HepG2 (cell line): ENCODE results near the gene SPINDOC. TPM values are rescaled to one million over a fixed set of nuclear protein-coding genes. Genes with fewer than 3 reads are reported as not detected.

ENCODE experiments used
- ATAC-seq: fragments of 200-7000 bp; cut with Tn5 transposase; 3 replicates; pipeline ENCODE4 v1.9.1; 2020; ENCODE audit warnings: mild to moderate bottlenecking, moderate library complexity
- BruUV-seq: library from RNA; stranded (reverse); fragments of 400-500 nt; replicated peaks from 2 replicates; lab custom pipeline; 2021; lab: Mats Ljungman, UMichigan
- CTCF ChIA-PET: fragments of 300-600 bp; formaldehyde crosslinking; extraction: SDS; loops from one replicate; lab custom pipeline; 2021; ENCODE audit warnings: low total read pairs, inconsistent platforms, low intra/inter-chr PET ratio; lab: Yijun Ruan, JAX
- POLR2A ChIA-PET: fragments of 350-600 bp; sonication (Branson Sonifier 250); formaldehyde crosslinking; loops from one replicate; lab custom pipeline; 2020; ENCODE audit warnings: antibody characterized with exemption, inconsistent platforms; lab: Yijun Ruan, JAX
- DNase-seq: peaks from one replicate; pipeline ENCODE4 v3.0.0-alpha.2; 2015; ENCODE audit warnings: low spot score
- FAIRE-seq: peaks from 3 replicates; lab custom pipeline; 2011; peaks lifted over from hg19 to GRCh38; lab: Jason Lieb, UNC
- H2AFZ ChIP-seq: one replicate; pipeline ENCODE4 v1.6.1; 2011; ENCODE audit warnings: low read length, inconsistent platforms
- H3K27ac ChIP-seq: fragments of 300-600 bp; 3 replicates; pipeline ENCODE4 v1.8.0; 2011; ENCODE audit warnings: mixed run types, mild to moderate bottlenecking, mixed read lengths, low read length, inconsistent platforms; ENCODE audit not compliant: insufficient read depth; ENCODE audit errors: extremely low read length
- H3K27me3 ChIP-seq, 2 experiments: fragments of 200-600 bp in 1 of 2; 2 replicates in 1 of 2; 3 replicates in 1 of 2; pipeline versions ENCODE4 v1.6.0 to v1.8.0; 2011; ENCODE audit warnings: low read length in 2 of 2, mild to moderate bottlenecking in 2 of 2, moderate library complexity in 2 of 2, inconsistent platforms in 1 of 2; ENCODE audit not compliant: insufficient read depth in 2 of 2, control insufficient read depth in 1 of 2
- H3K36me3 ChIP-seq, 2 experiments: fragments of 200-600 bp in 1 of 2; replicated peaks in 1 of 2; 2 replicates in 1 of 2; 3 replicates in 1 of 2; pipeline versions ENCODE4 v1.5.1 to v1.8.0; 2011; ENCODE audit warnings: low read length in 2 of 2, inconsistent platforms in 1 of 2; ENCODE audit not compliant: insufficient read depth in 2 of 2, control insufficient read depth in 1 of 2
- H3K4me1 ChIP-seq: 2 replicates; pipeline ENCODE4 v1.5.1; 2012; ENCODE audit warnings: low read length, inconsistent platforms; ENCODE audit not compliant: insufficient read depth
- H3K4me2 ChIP-seq: 2 replicates; pipeline ENCODE4 v1.6.0; 2011; ENCODE audit warnings: low read depth, low read length, inconsistent platforms
- H3K4me3 ChIP-seq, 3 experiments: fragments of 200-600 bp in 1 of 3; sonication (generic), shearing (Covaris generic) in 1 of 3; replicated peaks in 1 of 3; 2 replicates each; pipeline ENCODE4 v1.5.1; 2011 to 2016; ENCODE audit warnings: low read length in 3 of 3, inconsistent platforms in 2 of 3, low read depth in 2 of 3, mild to moderate bottlenecking in 2 of 3, control low read depth in 1 of 3, mixed read lengths in 1 of 3; ENCODE audit not compliant: insufficient read depth in 1 of 3
- H3K79me2 ChIP-seq: one replicate; pipeline ENCODE4 v1.6.1; 2011; ENCODE audit warnings: low read length, inconsistent platforms; ENCODE audit not compliant: insufficient read depth
- H3K9ac ChIP-seq: 2 replicates; pipeline ENCODE4 v1.6.0; 2011; ENCODE audit warnings: mild to moderate bottlenecking, low read depth, low read length, inconsistent platforms; ENCODE audit not compliant: insufficient read depth
- H3K9me3 ChIP-seq: 2 replicates; pipeline ENCODE4 v1.5.1; 2012; ENCODE audit warnings: mild to moderate bottlenecking, low read length
- H4K20me1 ChIP-seq: 2 replicates; pipeline ENCODE4 v1.6.0; 2011; ENCODE audit warnings: inconsistent platforms, mild to moderate bottlenecking, low read length, moderate library complexity; ENCODE audit not compliant: insufficient read depth
- MATR3 ChIP-seq: sonication (generic); formaldehyde crosslinking; IDR thresholded peaks from 2 replicates; pipeline ENCODE4 v1.4.0; 2020; ENCODE audit warnings: missing genetic modification reagents
- NFKBIZ ChIP-seq: IDR thresholded peaks from 2 replicates; pipeline ENCODE4 v1.6.1; 2018; ENCODE audit warnings: missing genetic modification reagents, missing compliant biosample characterization
- ZBTB1 ChIP-seq: sonication (generic); formaldehyde crosslinking; IDR thresholded peaks from 2 replicates; pipeline ENCODE4 v1.4.0; 2020; ENCODE audit warnings: missing genetic modification reagents, borderline replicate concordance
- ZBTB4 ChIP-seq: sonication (generic); formaldehyde crosslinking; IDR thresholded peaks from 2 replicates; pipeline ENCODE4 v1.4.0; 2020; ENCODE audit warnings: missing genetic modification reagents, mild to moderate bottlenecking, borderline replicate concordance
- ZNF121 ChIP-seq: sonication (generic); formaldehyde crosslinking; IDR thresholded peaks from 2 replicates; pipeline ENCODE4 v1.5.0; 2020; ENCODE audit warnings: mild to moderate bottlenecking, missing genetic modification reagents
- WGBS: methylation state at CpG from one replicate; pipeline ENCODE4 v1.1.6; 2017; ENCODE audit warnings: low lambda C conversion rate; 5-methylcytosine and 5-hydroxymethylcytosine counted together
- in situ Hi-C: cut with HindIII; loops from 2 replicates; pipeline ENCODE4 v1.10.0; 2017; ENCODE audit warnings: low pct_unique_long_range_greater_than_20kb; ENCODE audit not compliant: extremely low pct_ligation_motif_present
- intact Hi-C: fragments of 100-400 bp; cut with micrococcal nuclease; formaldehyde crosslinking; loops from one replicate; pipeline ENCODE4 v1.10.0; 2022; ENCODE audit not compliant: unreplicated experiment
- polyA plus RNA-seq, 8 experiments: library from polyadenylated mRNA; depleted of rRNA in 3 of 8; stranded (reverse) in 7 of 8; unstranded in 1 of 8; fragments of >200 nt; fragmentation: Illumina TruSeq in 4 of 8; extraction: Trizol in 4 of 8; gene quantifications; 2 replicates each; pipeline versions ENCODE4 v1.2.1 to v1.2.3, GENCODE V29; 2011 to 2016; ENCODE audit warnings: low read depth in 4 of 8, missing spikeins in 1 of 8, mixed read lengths in 1 of 8; ENCODE audit not compliant: insufficient read depth in 1 of 8
- total RNA-seq, 5 experiments: library from RNA; depleted of rRNA; stranded (reverse); fragments of >200 nt; fragmentation: Illumina TruSeq; extraction: Trizol; gene quantifications; 2 replicates each; pipeline ENCODE4 v1.2.3, GENCODE V29; 2016; ENCODE audit warnings: low read depth in 1 of 5

Gene SPINDOC
- total and polyA plus RNA-seq, 2 of the 13 experiments (the other 11 are each of a cell fraction or from before 2014, with no cell fraction given): 21.4 to 29.9 TPM

GRCh38 chr11:63845911-63846310 is 32.7 kb downstream of the SPINDOC start:
- Histone ChIP-seq H3K27ac (no peak overlapping the region), H3K4me2 (no peak overlapping the region), H3K27me3 (no peaks in the 10 kb centered on the region), H3K4me3 (no peak overlapping the region), H4K20me1 (0 out of 2 replicates have a peak, but pooled peaks cover 8% of the 10 kb centered on the region), H2AFZ (no peak overlapping the region), H3K9ac (no peak overlapping the region), H3K9me3 (no peaks in the 10 kb centered on the region), H3K4me1 (peaks cover 71% of the 10 kb centered on the region), H3K79me2 (peaks cover 70% of the 10 kb centered on the region), H3K36me3 (peaks cover 1 to 19% of the 10 kb centered on the region in 2 experiments; a peak in 3 of 5 replicates)
- ChIA-PET CTCF (no interaction called here), POLR2A (interaction anchor here (0.8 kb wide), 1 partner anchor 16 kb away, joined by 3 read pairs; no protein-coding TSS in a partner anchor)
- DNase-seq (no peak), FAIRE-seq (no peak), ATAC-seq (no peak)
- TF ChIP-seq NFKBIZ (CRISPR knock-in tag): no peak
- no peak for TF ChIP-seq ZBTB1 (CRISPR knock-in tag)
- no peak for TF ChIP-seq ZBTB4 (CRISPR knock-in tag)
- intact Hi-C loops (no loop called here), in situ Hi-C loops (no loop called here)
- 97% methylated on average over 7 of the region's 7 CpGs for WGBS
- BruUV-seq: no TSS peak

- H3K4me3 ChIP-seq: no peak overlapping the region
- no peak for FAIRE-seq
- 98% methylated on average over 6 of the region's 6 CpGs for WGBS
These were observed 33.6 kb downstream of the SPINDOC start for GRCh38 chr11:63846897-63847296.

More at GRCh38 chr11:63846897-63847296, 33.6 kb downstream of the SPINDOC start:
- no TSS peak for BruUV-seq
- Histone ChIP-seq H3K9ac (no peak overlapping the region), H4K20me1 (0 out of 2 replicates have a peak, but pooled peaks cover under 1% of the 10 kb centered on the region), H3K36me3 (peaks cover 1 to 16% of the 10 kb centered on the region in 2 experiments; a peak in 3 of 5 replicates), H3K4me1 (peaks cover 71% of the 10 kb centered on the region), H2AFZ (no peak overlapping the region), H3K27me3 (no peaks in the 10 kb centered on the region), H3K9me3 (no peaks in the 10 kb centered on the region)
- intact Hi-C loops: no loop called here
- ATAC-seq (no peak), DNase-seq (no peak)
- peak; percentile 37; the same call in 1 of the 2 replicates for TF ChIP-seq ZNF121
- no peak for TF ChIP-seq MATR3 (CRISPR knock-in tag)
- TF ChIP-seq, all 625 proteins: peak for 1
- POLR2A ChIA-PET: no interaction called here
- in situ Hi-C loops: no loop called here
- peaks cover 69% of the 10 kb centered on the region for H3K79me2 ChIP-seq
- H3K27ac ChIP-seq: no peak overlapping the region
- CTCF ChIA-PET: no interaction called here
- H3K4me2 ChIP-seq: no peak overlapping the region
